DMS153 treated with DMSO at 0.1 percent for 48 hours (cell line): ENCODE data around the gene ANLN.
"Not testable (repeated sequence)": the region's sequence is repeated elsewhere in the genome, so short reads cannot be mapped to it uniquely, and the experiment has no call there.

Experiments used
- DNase-seq: peaks from one replicate; lab custom pipeline; 2025; ENCODE audit not compliant: unreplicated experiment; lab: John Stamatoyannopoulos, UW

The ANLN gene

DNA sequence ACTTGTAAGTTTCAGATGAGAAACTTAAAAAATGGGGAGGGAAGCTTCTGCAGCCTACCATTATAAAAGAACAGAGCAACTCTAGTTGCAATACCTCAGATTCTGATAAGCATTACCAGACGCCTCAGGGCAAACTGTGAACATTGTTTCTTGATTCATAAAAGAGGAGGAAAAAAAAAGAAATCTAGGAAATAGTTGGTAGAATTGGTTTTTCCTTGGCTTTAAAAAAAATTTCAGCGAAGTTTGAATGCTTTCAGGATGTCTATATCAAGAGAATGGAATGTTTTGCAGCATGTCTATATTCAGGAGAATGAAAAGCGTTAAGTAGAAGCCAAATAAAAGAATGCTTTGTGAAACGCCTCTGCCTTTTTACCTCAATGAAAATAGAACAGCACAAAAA lies 17.5 kb upstream of the ANLN start:
- no peak for DNase-seq

DNA sequence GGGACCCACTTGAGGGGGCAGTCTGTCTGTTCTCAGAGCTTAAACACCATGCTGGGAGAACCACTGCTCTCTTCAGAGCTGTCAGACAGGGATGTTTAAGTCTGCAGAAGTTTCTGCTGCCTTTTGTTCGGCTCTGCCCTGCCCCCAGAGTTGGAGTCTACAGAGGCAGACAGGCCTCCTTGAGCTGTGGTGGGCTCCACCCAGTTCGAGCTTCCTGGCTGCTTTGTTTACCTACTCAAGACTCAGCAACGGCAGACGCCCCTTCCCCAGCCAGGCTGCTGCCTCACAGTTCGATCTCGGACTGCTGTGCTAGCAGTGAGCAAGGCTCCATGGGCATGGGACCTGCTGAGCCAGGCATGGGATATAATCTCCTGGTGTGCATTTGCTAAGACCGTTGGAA lies 11.1 kb upstream of the ANLN start:
- DNase-seq, result not testable (repeated sequence)

DNA sequence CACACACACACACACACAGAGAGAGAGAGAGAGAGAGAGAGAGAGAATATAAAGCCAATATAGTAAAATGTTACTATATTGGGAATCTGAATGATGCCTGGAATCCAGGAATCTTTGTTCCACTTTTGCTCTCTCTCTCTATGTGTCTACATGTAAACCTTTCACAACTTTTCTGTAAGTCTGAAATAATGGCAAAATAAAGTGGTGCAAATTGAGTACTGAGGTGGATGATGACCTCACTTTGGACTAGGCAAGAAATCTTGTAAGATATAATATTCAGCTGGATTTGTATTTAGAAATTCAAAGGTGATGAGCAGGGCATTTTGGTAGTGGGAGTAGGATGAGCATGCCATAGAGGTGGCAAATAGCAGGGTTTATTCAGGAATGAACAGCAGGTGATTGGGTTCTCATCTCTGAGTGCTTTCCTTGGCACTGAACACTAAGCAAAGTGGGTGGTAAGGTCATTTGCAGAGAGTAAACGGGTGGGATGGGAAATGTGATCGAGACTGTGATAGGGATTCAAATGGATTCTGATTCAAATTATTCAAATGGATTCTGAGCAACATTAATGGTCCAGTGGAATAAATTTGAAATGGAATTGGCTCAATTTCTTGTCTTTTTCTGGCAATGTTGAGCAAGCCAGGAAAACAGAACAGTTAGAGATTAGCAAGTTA lies 9.7 kb upstream of the ANLN start:
- no peak for DNase-seq

DNA sequence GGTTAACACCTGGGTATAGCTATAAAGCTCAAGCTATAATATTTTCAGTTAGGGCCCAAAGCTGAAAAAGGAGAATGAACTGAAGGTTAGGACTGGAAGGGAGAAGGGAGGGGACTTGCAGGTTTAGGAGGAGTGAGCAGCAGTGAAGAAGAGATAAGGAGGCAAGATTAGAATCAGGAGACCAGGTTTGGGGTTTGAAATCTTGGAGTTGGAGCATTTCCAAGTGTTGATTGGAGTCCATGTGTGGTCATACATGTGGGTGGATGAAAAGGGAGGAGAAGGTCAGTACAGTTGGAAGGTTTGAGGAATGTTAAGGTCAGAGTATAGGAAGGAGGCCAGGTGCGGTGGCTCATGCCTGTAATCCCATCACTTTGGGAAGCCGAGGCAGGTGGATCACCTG lies 8.6 kb upstream of the ANLN start:
- no peak for DNase-seq

DNA sequence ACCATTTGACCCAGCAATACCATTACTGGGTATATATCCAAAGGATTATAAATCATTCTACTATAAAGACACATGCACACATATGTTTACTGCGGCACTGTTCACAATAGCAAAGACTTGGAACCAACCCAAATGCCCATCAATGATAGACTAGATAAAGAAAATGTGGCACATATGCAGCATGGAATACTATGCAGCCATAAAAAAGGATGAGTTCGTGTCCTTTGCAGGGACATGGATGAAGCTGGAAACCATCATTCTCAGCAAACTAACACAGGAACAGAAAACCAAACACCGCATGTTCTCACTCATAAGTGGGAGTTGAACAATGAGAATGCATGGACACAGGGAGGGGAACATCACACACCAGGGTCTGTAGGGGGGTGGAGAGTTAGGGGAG lies 6.4 kb upstream of the ANLN start:
- DNase-seq, result not testable (repeated sequence)

DNA sequence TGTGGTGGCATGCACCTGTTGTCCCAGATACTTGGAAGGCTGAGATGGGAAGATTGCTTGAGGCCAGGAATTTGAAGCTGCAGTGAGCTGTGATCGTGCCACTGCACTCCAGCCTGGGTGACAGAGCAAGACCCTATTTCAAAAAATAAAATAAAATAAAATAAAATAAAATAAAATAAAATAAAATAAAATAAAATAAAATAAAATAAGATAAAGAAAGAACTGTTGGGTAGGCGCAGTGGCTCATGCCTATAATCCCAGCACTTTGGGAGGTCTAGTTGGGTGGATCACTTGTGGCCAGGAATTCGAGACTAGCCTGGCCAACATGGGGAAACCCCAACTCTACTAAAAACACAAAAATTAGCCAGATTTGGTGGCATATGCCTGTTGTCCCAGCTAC lies 4.0 kb upstream of the ANLN start:
- not testable (repeated sequence) for DNase-seq

DNA sequence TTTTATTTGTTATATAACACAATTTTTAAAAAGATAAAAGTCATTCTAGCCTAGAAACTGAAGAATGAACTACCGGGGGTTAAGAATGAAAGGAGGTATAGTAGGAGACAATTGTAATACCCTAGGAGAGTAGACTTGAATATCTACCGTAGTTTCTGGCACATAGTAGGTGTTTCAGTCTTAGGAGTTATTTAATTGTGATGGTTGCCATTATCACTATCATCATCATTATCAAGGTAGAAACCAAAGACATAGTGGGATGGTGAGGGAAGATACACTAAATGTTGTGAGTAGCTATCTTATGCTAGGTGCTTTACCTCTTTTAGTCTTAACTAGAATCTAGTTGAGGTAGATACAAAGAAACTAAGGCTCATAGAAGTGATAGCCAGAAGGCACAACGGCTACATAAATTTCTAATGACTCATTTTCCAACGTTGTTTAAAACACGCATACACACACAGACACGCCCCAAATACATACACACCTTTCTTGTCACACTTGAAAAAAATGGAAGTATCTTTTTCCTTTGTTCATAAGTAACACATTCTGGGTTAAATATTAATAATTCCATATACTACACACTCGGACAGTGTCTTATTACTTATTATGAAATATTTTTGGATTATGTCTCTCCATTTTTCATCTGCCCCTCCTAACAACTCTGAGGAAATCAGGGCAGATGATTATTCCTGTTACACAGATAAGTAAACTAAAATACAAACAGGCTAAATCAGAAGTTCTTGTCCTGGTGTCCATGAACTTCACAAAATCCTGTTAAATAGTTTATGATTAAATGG lies 2.0 kb upstream of the ANLN start:
- no peak for DNase-seq

DNA sequence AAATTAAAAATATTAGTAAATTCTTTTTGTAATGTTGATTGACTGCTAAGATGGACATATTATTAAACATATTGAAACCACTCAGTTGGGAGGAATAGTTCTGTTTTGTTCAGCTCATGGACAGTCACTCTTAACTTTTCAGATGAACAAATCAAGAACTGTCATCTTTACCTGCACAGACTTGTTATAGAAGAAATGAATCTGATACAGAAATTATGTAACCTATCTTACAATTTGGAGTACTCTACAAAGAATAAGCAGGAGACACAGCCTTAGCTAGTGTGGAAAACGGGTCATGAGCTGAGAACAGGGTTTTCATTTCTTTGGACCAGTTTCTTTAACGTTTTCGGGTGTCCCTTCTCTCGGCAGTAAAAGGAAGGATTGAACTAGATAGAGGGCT lies 1.2 kb upstream of the ANLN start:
- no peak for DNase-seq

DNA sequence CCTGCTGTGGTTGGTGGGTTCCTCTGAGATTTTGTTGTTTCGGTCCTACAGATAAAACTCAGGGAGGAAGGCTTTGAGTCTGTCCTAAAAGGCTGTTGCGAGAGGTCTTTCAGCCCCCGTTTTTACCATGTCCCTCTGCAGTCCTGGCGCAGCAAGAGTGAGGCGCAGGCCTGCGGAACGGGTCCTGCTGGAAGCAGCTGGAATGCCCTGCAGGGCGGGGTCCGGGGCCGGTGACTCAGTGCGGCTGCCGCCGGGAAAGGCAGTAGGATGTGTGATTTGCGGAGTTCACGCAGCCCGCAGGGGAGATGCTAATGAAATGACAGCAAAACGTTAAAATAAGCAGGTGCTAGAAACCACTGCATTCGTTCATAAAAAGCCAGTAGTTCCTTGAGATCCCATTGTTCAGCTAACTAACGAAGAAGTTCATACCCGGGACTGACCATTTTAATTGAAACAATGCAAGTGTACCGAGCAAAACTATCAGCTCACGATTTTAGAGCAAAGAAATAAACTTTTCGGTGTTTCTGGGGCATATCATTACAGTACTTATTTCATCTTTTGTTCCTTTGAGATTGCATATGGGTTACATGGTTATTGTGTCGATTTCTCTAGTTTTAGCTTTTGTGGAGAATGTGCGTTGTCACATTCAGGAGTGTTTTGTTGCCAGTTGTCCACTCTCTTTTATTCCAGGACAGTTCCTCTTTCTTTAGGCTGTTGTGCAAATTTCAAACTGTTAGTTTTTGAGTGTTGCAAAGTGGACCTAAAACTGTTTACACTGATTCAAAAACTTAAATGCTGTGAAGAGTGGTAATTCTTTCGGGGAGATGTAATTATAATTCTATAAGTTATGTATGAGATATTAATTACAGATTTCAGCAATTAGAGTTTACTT lies 783 bp downstream of the ANLN start:
- DNase-seq, result peak; percentile 74

DNA sequence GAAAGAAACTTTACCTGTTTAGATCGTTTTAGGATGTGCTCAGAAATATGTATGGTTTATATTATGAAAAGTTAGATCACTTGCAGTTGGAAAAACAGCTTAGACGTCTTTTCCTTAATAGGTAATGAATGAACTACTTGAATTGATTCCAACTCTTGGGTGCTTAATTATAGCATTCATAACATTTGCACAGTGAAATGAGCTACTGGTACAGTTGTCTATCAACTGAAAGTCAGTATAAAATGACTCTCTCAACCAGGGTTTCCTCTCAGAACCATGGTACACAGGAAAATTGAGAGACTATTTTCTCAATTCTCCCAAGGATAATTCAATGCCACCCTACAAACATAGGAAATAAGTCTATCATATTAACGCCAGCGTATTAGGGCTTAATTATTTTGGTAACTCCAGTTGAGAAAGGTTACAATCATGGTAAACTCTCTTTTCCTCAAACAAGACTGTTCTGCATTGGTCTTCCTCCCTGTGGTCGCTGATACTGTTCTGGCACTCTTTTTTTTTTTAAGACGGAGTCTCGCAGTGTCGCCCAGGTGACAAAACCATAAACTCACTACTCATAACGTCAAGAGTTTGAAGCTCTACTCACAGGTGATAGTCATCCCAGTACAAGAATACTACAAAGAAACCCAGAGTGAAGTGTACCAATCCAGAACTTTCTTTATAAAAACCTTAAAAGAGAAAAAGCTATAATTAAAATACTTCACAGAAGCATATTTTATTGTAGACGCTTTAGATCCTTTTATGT lies 2.0 kb downstream of the ANLN start:
- no peak for DNase-seq

DNA sequence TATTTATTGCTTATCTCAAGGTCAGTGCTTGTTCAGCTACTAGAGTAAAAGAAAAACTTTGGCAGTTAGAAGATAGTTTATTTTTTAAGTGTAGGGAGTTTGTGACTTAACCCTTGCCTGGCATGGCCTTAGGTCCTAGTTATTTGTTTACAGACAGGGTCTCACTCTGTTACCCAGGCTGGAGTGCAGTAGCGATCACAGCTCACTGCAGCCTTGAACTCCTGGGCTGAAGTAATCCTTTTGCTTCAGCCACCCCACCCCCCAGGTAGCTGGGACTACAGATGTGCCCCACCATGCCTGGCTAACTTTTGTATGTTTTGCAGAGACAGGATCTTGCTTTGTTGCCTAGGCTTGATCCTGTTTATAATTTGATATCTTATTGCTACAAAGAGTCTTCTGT lies 4.2 kb downstream of the ANLN start:
- DNase-seq, result no peak

DNA sequence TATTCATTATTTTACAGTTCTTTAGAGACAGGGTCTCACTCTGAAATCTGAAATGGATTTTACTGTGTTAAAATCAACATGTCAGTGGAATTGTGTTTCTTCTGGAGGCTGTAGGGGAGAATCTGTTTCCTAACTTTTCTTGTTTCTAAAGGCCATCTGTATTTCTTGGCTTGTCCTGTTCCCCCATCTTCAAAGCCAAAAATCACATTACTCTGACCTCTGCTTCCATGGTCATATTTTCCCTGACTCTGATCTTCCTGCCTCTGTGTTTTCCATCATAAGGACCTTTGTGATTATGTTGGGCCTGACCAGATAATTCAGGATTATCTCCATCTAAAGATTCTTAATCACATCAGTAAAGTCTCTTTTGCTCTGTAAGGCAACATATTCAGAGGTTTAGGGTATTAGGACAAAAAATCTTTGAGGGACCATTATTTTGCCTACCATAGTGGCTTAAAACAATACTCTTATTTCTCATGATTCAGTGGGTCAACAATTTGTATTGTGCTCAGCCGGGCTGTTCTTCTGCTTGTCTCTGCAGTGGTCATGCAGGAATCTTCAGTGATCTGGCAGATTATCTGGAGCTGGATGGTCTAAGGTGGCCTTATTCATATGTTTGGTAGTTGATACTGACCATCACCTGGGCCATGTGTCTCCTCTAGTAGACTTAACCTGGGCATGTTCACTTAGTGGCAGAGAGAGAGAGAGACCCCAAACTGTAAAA lies 5.7 kb downstream of the ANLN start:
- no peak for DNase-seq

DNA sequence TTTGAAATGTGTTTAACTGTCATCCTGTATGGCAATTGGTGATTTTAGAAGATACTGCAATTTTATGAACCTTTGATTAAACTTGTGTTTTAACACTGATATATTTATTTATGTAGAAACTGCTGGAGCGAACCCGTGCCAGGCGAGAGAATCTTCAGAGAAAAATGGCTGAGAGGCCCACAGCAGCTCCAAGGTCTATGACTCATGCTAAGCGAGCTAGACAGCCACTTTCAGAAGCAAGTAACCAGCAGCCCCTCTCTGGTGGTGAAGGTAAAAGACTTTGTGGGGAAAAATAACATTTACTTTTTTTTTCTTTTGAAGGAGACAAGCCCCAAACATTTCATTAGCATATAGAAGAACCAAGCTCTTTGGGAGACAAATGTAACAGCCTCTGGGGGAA lies 6.5 kb downstream of the ANLN start:
- no peak for DNase-seq

DNA sequence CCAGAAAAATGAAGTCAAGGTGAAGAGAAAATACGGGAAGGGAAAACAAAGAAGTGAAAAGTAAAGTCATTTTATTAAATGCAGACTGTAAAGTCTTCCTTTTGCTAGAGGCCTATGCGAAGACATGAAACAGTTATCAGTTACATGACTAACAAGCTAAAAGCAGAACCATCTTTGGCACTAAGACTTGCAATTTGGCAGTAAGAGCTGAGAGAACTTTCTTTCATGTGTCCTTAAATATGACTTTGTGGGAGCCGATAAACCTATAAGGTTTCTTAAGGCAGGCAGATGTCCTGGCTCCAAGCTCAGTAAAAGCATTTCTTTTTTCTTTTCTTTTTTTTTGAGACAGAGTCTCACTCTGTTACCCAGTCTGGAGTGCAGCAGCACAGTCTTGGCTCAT lies 10.4 kb downstream of the ANLN start:
- no peak for DNase-seq

DNA sequence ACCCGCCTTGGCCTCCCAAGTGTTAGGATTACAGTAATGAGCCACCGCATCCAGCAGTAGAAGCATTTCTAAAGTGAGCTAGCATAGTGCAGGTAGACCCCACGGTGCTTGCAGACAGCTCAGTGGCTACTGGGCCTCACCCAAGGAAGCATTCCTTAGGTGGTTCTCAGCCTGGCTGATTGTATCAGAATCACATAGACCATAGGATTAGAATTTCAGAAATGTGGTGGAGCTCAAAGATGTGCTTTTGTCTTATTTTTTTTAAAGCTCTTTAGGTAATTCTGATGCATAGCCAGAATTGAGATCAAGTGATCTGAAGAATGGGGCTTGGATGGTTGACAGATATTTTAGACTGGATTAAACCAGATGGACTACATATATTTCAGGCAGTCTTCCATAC lies 10.9 kb downstream of the ANLN start:
- DNase-seq, result no peak

DNA sequence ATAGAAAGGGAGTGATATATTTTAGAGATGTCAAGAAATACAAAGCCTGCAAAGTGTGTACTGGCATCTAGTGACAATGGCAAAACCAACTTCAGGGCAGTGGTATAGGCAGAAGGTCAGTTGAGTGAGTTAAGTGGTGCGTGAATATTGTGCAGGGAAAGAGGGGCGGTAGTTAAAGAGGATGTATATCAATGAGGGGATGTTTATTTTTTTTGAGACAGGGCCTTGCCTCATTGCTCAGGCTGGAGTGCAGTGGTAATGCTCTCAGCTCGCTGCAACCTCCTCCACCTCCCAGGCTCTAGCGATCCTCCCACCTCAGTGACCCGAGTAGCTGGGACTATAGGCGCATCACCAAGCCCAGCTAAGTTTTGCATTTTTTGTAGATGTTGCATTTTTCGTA lies 13.8 kb downstream of the ANLN start:
- DNase-seq, result no peak

DNA sequence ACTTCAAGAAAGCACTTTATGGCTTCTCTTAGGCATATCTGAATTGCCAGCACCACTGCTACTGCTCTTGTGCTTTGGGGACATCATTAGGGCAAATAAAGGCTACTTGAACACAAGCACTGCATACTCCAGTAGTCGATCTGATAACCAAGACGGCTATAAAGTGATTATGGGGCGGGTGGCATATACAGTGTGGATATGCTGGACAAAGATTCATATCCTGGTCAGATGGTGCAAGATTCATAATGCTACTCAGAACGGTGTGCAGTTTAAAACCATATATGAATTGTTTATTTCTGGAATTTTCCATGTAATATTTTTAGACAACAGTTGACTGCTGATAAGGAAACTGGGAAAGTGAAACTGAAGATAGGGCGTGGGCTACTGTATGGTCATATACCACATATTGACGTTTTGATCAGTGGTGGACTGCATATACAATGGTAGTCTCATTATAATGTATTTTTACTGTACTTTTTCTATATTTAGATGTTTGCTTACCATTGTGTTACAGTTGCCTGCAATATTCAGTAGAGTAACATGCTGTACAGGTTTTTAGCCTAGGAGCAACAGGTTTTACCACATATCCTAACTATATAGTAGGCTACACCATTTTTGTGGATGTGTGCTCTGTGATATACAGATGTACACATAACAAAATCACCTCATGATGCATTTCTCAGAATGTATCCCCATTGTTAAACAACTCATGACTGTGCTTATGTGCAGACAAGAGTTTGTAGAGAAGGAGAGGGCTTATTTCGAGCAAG lies 15.2 kb downstream of the ANLN start:
- DNase-seq, result no peak

DNA sequence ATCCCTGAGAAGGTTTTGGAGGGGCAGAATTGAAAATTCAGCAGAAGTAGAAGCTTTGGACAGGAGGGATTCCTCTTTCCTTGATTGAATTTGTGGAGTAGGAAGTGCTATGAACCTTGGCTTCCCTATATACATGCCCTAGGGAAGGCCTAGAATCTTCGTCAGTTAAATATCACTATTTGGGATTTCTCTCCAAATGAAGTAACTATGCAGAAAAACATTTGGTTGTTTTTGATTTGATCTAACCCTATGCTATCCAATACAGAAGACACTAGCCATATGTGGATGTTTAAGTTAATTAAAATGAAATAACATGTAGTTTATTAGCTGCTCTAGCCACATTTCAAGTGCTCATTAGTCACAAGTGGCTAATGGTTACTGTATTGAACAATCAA lies 15.7 kb downstream of the ANLN start:
- no peak for DNase-seq

DNA sequence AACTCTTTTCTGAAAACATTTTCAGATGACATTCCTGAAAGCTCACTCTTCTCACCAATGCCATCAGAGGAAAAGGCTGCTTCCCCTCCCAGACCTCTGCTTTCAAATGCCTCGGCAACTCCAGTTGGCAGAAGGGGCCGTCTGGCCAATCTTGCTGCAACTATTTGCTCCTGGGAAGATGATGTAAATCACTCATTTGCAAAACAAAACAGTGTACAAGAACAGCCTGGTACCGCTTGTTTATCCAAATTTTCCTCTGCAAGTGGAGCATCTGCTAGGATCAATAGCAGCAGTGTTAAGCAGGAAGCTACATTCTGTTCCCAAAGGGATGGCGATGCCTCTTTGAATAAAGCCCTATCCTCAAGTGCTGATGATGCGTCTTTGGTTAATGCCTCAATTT lies 16.5 kb downstream of the ANLN start:
- DNase-seq, result no peak
